SK-N-SH (cell line): Measurements from ENCODE around the gene BBS5.

Experiments used
- YY1 ChIP-seq: IDR thresholded peaks from 2 replicates; pipeline ENCODE4 v1.4.0; 2012; ENCODE audit warnings: low read depth, mild to moderate bottlenecking
- TF ChIP-seq, protein P1 (sequence below): fragments of 200-600 bp; sonication (generic); IDR thresholded peaks from 2 replicates; pipeline ENCODE4 v1.6.1; 2017; ENCODE audit warnings: antibody characterized with exemption, mild to moderate bottlenecking, moderate library complexity

DNA sequence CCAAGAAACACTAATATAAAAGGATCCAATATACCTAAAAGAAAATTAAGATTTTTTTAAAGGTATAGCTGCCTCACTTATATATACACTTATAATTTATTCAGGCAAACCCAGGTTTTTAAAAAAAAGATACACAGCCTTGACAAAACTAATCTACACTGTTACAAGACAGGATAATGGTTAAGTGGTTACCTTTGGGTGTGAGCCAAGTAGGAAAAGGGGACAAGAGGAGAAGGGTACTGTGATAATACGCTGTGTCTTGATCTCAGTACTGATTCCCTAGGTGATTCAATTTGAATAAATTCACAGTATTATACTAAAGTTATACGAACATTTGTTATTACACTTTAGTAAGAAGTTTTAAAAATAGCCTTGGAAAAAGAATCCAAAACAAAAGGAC is 60.9 kb downstream of the BBS5 start:
- no peak for TF ChIP-seq YY1
- TF ChIP-seq, protein P1, sequence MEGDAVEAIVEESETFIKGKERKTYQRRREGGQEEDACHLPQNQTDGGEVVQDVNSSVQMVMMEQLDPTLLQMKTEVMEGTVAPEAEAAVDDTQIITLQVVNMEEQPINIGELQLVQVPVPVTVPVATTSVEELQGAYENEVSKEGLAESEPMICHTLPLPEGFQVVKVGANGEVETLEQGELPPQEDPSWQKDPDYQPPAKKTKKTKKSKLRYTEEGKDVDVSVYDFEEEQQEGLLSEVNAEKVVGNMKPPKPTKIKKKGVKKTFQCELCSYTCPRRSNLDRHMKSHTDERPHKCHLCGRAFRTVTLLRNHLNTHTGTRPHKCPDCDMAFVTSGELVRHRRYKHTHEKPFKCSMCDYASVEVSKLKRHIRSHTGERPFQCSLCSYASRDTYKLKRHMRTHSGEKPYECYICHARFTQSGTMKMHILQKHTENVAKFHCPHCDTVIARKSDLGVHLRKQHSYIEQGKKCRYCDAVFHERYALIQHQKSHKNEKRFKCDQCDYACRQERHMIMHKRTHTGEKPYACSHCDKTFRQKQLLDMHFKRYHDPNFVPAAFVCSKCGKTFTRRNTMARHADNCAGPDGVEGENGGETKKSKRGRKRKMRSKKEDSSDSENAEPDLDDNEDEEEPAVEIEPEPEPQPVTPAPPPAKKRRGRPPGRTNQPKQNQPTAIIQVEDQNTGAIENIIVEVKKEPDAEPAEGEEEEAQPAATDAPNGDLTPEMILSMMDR: no peak
